Measurements from ENCODE around the gene NCOA3.
"Not testable (repeated sequence)": the region's sequence is repeated elsewhere in the genome, so short reads cannot be mapped to it uniquely, and the experiment has no call there.

The NCOA3 gene

DNA sequence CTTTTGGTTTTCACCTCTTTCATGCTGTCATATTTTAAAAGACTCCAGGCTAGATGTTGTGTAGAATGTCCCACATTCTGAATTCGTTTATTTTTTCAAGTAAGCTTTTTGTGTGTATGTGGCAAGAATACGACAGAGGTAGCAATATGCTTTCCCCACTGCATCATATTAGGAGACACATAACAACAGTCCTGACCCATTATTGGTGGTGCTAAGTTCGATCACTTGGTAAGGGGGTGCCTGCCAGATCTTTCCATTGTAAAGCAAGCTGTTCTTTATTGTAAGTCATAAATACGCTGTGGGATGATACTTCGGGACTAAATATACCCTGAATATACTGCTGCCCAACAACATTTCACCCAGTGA is 588 bp upstream of the NCOA3 start:
- no peak for DNase-seq

DNA sequence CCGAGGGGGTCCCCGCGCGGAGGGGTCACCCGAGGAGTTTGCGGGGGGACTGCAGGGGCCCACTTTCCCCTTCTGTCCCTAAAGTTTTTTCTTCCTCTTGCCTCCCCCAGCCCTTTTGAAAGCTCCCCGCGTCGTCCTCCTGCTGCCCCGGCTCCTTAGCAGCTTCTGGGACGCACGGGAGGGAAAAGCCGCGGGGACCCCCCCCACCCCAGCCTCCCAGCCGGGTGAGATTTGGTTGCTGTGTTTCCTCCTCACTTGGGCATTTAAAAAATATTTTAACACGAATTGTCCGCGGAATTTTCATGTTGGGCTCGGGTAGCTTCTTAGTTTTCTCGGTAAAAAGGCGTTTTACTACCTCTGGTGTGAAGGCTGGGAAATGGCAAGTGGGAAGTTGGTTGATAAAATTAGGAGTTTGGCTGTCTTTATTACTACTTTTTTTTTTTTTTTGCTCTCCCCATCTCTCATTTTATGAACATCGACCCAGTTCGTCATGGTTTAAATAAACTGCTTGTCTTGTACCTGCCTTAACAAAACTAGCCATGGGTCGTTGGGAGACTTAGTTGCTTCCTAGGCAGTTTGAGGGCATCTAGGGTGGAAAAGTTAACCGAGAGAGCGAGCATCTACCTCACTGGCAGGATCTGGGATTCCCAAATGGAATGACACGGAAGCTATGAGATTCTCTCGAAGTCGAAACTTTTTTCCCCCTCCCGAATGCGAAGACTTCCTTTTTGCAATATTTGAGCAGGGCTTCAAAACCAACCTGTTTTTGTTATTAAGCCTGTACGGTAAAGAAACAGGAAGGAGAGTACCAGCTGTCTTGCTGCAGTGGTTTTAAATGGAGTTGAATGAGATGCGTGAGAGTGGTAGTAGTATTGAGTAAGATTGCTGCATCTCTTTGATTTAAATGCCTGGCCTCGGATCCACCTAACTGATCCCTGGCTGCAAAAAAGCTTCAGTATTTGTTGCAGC is 868 bp downstream of the NCOA3 start:
- DNase-seq = peak; percentile 7

DNA sequence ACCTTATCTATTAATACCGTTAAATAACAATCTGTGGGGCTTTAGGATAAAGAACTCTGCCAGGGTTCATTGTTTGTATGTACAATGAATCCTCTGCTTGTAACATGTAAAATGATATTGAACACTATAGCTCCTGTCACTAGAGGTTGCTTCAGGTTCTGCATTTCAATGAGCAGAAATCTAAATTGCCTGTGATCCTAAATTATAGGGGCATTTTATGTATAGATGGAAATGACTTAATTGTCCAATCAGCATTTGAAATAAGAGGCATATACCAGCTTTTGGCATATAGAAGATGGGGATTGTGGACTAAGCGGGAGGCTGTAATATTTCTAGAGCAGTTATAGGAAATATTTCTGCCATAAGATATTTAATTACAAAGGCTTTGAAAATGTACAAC is 2.0 kb downstream of the NCOA3 start:
- no peak for DNase-seq

DNA sequence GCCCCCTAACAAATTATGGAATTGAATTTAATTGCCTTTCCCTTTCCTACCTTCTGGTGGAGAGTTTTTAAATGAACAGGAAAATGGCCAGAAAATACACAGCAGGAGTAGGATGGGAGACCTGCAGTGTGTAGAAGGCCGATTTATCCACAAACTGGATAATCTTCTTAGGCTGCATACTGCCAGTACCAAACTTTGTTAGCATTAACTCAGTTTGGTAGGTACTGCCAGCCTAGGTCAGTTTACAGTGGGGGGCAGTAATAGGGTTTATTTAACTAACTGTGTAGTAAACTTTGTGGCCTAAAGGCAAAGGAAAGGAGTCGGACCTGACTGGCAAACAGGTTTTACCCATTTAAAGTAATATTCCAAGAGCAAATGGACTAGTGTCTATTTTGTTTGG is 4.6 kb downstream of the NCOA3 start:
- DNase-seq = no peak

DNA sequence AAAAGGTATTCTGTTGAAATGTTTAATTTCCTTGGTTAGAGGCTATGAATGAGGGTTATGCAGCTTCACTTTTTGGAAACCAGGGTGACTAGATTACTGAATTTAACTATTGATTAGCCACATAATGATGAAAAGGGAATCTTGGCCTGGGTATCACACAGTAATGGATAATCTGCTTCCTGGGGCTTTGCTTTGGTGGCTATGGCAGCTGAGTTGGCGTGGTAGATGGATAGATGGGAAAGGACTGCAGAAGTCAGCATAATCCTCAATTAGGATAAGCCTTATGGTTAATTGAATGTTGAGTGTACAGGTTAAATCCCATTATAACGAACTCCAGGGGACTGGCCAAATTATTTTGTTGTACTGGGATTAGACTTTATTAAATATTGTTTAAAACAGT is 5.2 kb downstream of the NCOA3 start:
- no peak for DNase-seq

DNA sequence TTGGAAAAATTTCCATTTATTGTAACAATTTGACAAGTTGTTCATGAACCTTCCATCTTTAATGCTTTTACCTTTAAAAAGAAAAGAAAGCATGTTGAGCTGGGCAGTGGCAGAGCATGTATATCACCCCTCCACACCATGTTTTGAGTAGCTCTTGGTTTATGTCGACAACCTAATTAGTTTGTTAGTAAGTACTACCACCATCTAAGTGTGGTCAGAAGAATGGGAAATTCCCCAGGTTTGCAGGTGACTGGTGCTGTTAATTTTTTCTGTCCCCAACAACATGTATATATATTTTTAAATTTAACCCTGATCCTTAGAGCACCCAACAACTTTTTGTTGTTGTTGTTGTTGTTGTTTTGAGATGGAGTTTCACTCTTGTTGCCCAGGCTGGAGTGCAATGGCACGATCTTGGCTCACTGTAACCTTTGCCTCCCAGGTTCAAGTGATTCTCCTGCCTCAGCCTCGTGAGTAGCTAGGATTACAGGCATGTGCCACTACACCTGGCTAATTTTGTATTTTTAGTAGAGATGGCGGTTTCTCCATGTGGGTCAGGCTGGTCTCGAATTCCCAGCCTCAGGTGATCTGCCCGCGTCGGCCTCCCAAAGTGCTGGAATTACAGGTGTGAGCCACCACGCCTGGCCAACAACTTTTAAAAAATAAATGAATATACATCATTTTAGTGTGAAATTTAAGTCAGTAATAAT is 5.7 kb downstream of the NCOA3 start:
- DNase-seq = not testable (repeated sequence)

DNA sequence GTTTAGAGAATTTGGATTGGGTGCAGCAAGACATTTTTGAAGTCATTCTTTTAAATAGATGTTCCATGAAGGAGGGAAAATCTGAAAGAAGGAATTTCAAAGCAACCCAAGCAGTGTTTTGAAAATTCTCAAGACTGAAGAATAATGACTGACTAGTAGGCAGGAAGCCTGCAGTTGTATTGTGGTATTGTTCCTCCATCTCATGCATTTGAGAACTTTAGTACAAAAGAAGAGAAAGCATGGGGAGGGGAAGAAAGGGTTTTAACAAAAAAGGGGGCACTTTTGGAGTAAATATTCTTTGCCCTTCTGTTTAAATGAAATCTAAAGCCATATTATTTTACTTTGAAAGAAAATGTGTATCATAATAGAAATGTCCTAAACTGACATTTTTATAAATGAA is 6.6 kb downstream of the NCOA3 start:
- DNase-seq = no peak

DNA sequence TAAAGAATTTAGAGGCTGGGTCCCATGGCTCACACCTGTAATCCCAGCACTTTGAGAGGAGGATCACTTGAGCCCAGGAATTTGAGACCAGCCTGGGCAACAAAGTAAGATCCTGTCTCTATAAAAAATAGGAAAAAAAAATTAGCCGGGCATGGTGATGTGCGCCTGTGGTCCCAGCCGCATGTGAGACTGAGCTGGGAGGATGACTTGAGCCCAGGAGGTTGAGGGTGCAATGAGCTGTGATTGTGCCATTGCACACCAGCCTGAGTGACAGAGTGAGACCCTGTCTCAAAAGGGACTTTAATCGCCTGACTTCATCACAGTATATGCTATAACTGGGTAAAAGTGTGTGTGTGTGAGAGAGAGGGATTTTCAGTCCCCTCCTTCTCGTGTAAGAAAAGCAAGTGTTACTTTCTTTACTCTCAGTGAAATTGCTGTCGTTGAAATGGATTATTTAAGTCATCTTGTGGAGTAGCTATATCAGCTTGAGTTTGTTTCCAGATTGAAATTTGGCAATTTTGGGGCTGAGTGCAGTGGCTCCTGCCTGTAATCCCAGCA is 7.5 kb downstream of the NCOA3 start:
- no peak for DNase-seq

DNA sequence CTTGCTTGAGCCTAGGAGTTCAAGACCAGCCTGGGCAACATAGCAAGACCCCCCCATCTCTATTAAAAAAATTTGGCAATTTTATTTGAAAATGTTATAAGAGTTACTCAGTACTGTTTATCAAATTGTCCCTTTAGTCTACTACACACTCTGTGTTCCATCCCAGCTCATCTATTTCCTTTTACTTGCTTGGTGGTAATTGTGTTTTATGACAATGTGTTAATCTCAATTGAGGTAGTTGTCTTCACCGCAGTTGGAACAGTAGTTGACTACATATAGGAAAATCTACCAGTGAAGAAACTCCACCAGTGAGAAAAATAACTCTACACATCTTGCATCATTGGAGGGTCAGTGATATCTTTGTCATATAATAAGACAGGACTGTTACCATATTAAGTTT is 8.0 kb downstream of the NCOA3 start:
- DNase-seq = no peak

DNA sequence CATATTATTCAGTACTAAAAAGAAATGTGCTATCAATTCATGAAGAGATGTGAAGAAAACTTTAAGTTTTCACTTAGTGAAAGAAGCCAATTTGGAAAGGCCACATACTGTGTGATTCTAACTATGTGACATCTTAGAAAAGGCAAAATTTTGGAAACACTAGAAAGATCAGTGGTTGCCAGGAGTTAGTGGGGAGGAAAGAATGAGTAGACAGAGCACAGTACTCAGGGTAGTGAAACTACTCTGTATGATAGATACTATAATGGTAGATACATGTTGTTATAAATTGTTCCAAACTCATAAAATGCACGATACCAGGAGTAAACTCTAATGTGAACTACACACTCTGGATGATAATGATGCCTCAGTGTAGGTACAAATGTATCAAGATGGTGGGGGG is 14.2 kb downstream of the NCOA3 start:
- no peak for DNase-seq

DNA sequence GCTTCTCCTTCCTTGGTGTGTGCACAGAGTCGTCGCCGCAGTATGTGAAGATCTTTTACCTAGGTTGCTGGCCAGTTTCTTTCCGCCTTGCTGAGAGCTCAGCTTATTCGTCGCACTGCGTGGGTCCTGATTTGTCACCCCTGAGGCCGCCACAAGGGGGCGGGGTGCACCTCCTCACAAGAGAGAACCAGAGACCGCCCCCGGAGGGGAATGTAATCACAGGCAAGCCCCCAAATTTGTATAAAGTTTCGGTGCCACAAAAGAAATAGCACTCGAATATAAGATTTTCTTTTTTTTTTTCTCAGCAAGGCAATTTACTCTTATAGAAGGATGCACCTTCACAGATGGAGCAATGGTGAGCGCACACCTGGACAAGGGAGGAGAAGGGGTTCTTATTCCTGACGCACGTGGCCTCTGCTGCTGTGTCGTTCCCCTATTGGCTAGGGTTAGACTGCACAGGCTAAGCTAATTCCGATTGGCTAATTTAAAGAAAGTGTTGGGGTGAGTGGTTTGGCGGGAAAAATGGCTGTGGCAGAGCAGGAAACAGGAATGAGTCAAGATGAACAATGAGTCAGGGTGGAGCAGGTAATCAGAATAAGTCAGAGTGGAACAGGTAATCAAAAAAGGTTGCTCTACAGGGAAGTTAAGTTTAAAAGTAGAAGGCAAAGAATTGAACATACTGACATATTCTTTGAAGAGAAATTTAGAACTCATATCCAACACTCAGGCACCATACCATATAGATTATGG is 19.5 kb downstream of the NCOA3 start:
- DNase-seq = no peak

DNA sequence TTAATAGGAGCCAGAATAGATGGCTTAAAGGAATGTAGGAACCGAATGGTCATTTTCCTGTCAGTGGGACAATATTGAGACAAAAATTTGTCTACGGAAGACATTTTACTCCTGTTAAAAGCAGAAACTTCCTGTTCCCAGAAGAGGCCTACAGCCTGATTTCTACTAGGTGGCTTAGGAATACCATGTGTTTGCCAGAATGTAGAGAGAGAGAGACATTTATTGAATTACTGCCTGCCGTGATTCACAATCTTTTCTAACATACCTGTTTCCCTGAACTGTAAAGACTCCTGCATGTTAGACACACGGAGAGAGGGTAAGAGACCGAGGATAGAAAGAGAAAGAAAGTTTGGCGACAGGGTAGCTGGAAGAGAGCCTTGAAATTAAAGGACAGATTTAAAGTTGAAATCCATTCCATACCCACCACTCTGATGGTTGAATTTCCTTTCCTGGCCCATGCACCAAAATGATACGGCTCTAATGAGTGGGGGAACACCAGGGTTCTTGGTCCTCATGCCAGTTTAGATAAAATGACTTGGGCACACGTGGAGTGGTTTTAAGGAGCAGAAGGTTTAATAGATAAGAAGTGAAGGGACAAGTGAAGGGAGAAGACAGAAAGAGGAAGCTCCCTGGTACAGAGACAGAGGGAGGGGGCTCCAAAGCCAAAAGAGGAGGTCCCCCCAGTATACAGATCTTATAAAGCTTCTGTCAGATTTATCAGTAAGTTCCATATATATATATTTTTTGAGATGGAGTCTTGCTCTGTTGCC is 22.5 kb downstream of the NCOA3 start:
- no peak for DNase-seq

DNA sequence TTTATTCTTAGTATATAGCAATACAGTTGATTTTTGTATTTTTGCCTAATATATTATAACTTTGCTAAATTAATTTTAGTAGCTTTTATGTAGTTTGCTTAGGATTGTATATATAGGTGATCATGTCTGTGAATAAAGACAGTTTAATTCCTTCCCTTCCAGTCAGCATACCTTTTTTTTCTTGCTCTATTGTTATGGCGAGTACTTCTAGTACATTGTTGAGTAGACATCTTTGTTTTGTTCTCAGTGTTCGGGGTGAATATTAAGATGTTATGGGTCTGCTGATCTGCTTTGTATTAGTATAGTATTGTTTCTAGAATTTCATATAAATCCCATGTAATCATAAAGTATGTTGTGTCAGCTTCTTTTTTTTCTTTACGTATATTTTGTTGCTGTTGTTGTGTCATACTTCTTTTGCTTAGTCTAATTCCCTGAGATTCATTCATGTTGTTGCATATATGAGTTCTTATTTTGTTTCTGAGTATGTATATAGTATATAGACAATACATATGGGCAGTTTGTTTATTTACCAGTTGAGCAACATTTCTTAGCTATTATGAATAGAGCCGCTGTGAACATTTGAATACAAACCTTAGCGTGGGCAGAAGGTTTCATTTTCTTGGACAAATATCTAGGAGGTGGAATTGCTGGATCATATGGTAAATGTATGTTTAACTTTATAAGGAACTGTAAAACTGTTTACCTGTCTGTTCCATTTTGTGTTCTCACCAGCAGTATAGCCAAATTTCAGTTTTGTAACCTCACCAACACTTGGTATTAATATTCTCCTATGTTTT is 25.5 kb downstream of the NCOA3 start:
- no peak for DNase-seq

DNA sequence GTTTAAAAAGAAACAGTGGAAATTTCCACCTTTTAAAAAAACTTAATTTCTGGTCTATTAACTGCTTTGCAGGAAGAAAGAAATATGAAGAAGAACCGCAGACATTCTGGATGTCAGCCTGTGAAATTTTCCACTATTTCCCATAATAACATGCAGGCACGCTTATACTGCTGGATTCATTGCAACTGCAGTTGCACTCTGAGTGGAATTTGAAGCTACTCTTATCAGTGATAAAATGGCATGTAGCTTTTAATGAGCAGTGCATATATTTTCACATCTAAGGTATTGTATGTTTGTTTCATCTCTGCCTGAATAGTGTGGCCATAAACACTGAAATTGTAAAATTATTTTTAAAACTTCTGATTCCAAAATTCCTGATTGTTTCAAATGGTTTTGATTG is 28.2 kb downstream of the NCOA3 start:
- no peak for DNase-seq

DNA sequence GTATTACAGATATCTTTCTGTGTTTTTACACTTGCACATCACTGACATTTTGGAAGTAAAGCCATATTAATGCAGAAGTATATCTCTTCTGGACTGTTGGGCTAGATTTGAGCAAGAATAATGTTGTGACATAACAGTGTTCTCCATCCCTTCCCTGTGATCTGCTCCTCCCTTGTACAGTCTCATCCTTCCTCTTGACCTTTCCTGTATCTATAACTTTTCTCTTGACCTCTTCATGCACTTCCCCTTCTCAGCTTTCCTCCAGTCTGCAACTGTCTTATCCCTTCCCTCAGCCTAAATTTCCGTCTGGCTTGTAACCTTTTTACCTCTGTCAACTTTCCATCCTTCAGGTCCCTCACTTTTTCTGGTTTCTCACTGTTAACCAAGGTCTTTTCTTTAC is 29.8 kb downstream of the NCOA3 start:
- DNase-seq = no peak

DNA sequence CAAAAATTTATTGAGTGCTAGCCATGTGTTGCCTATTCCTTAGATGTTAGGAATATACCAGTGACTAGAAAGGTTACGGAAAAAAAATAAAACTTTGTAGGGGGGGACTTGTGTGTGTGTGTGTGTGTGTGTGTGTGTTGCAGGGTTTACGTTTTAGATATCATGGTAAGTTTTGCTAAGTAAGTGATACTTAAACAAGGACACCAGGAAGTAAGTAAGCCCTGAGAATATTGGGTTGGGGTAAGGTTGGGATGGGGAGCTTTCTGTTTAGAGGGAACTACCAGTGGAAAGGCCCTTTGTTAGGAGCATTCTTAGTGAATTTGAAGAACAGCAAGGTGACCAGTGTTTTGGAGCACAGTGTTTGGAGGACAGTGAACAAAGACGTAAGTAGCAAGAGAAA is 30.3 kb downstream of the NCOA3 start:
- DNase-seq = no peak

DNA sequence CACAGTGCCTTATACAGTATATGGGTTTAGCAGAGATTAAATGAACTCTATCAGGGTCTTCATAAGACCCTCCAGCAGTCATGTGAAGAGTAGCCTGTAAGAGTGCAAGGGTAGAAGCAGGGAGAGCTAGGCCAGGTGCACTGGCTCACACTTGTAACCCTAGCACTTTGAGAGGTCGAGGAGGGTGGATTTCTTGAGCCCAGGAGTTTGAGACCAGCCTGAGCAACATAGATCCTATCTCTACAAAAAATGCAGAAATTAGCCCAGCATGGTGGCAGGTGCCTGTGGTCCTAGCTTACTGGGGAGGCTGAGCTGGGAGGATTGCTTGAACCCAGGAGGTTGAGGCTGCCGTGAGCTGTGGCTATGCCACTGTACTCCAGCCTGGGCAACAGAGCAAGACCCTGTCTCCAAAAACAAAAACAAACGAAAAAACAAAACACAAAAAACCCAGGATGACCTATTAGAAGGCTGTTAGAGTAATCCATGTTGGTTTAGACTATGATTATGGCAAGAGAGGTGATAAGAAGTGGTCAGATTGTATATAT is 31.9 kb downstream of the NCOA3 start:
- no peak for DNase-seq

DNA sequence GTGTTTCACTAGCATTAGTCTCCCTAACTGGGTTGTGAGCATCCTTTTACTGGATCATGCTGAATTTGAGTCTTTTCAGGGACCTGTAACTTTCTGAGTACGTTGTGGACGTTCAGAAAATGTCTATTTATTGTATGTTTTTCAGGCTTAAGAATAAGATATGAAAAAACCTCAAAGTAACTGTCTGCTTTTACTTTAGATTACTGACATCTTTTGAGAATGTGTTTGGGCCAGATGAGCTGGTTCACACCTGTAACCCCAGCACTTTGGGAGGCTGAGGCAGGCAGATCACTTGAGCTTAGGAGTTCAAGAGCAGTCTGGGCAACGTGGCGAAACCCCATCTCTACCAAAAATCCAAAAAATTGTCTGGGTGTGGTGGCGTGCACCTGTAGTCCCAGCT is 32.7 kb downstream of the NCOA3 start:
- no peak for DNase-seq

DNA sequence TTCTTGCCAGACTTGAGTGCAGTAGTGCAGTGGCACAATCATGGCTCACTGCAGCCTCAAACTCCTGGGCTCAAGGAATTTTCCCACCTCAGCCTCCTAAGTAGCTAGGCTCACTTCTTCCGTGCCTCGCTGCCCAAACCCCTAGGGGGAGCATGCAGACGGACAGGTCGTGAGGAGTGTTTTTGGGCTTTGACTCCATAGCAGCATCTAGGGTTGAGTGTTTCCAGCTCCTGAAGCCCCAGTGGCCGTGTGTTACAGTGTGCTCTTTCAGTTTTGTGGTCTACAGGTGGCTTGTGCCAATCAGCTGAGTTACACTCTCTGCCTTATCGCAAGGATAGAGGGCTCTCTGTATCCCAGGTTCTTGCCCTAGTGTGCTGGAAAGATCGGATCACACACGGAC is 33.4 kb downstream of the NCOA3 start:
- no peak for DNase-seq

DNA sequence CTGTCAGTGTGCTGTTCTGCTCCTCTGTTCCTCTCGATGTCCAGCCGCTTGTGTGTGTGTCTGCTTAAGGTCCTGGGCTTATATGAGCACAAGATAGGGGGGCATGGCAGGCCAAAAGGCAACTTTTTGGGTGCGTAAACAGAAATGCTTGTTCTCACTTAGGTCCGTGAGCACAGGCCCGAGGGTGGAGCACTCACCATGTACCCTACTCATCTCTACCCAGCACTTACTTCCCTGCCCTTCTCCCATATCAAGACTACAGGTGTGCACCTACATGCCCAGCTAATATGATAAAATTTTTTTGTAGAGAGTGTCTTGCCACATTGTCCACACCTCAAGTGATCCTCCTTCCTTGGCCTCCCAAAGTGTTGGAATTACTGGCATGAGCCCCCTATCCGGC is 34.3 kb downstream of the NCOA3 start:
- no peak for DNase-seq

Measured in effector CD4-positive, alpha-beta T cell (primary cell).